NCI-H1694 treated with DMSO at 0.1 percent for 48 hours (cell line): ENCODE data around the gene DDI1.
"Not testable (repeated sequence)": the region's sequence is repeated elsewhere in the genome, so short reads cannot be mapped to it uniquely, and the experiment has no call there.

Experiments
- DNase-seq: peaks from one replicate; lab custom pipeline; 2025; lab: John Stamatoyannopoulos, UW

The DDI1 gene

GRCh38 chr11:104041792-104042191, 5.4 kb downstream of the DDI1 start:
- DNase-seq: no peak

- DNase-seq: no peak
These were observed 6.7 kb downstream of the DDI1 start for GRCh38 chr11:104043142-104043541.

GRCh38 chr11:104043678-104044239, 7.3 kb downstream of the DDI1 start:
- no peak for DNase-seq

- no peak for DNase-seq
These were observed 9.9 kb downstream of the DDI1 start for GRCh38 chr11:104046331-104046730.

GRCh38 chr11:104046858-104047257, 10.4 kb downstream of the DDI1 start:
- DNase-seq: not testable (repeated sequence)

- DNase-seq: no peak
These were observed 12.7 kb downstream of the DDI1 start for GRCh38 chr11:104049116-104049515.

- no peak for DNase-seq
These were observed 15.3 kb downstream of the DDI1 start for GRCh38 chr11:104051778-104052177.

GRCh38 chr11:104053743-104054478, 17.5 kb downstream of the DDI1 start:
- no peak for DNase-seq

GRCh38 chr11:104054911-104055529, 18.6 kb downstream of the DDI1 start:
- no peak for DNase-seq

GRCh38 chr11:104055596-104055995, 19.2 kb downstream of the DDI1 start:
- DNase-seq: no peak

GRCh38 chr11:104057908-104058307, 21.5 kb downstream of the DDI1 start:
- no peak for DNase-seq

GRCh38 chr11:104058680-104059079, 22.2 kb downstream of the DDI1 start:
- no peak for DNase-seq

GRCh38 chr11:104060004-104060794, 23.8 kb downstream of the DDI1 start:
- DNase-seq: no peak

GRCh38 chr11:104060820-104061219, 24.4 kb downstream of the DDI1 start:
- DNase-seq: no peak

- no peak for DNase-seq
These were observed 25.5 kb downstream of the DDI1 start for GRCh38 chr11:104061853-104062521.

GRCh38 chr11:104064034-104064630, 27.7 kb downstream of the DDI1 start:
- DNase-seq: no peak

GRCh38 chr11:104067534-104067933, 31.1 kb downstream of the DDI1 start:
- no peak for DNase-seq

GRCh38 chr11:104073950-104074705, 37.7 kb downstream of the DDI1 start:
- DNase-seq: no peak

- DNase-seq: no peak
These were observed 38.7 kb downstream of the DDI1 start for GRCh38 chr11:104075091-104075490.

- DNase-seq: no peak
These were observed 39.3 kb downstream of the DDI1 start for GRCh38 chr11:104075706-104076105.

- no peak for DNase-seq
These were observed 40.0 kb downstream of the DDI1 start for GRCh38 chr11:104076455-104076854.
